GM21381 (cell line): ENCODE data around the gene FSTL4.

Source experiments
- ATAC-seq: cut with Tn5 transposase; IDR thresholded peaks from one replicate; pipeline ENCODE4 v1.9.1; 2021; ENCODE audit warnings: mild to moderate bottlenecking, moderate library complexity; ENCODE audit not compliant: unreplicated experiment

Gene FSTL4

DNA sequence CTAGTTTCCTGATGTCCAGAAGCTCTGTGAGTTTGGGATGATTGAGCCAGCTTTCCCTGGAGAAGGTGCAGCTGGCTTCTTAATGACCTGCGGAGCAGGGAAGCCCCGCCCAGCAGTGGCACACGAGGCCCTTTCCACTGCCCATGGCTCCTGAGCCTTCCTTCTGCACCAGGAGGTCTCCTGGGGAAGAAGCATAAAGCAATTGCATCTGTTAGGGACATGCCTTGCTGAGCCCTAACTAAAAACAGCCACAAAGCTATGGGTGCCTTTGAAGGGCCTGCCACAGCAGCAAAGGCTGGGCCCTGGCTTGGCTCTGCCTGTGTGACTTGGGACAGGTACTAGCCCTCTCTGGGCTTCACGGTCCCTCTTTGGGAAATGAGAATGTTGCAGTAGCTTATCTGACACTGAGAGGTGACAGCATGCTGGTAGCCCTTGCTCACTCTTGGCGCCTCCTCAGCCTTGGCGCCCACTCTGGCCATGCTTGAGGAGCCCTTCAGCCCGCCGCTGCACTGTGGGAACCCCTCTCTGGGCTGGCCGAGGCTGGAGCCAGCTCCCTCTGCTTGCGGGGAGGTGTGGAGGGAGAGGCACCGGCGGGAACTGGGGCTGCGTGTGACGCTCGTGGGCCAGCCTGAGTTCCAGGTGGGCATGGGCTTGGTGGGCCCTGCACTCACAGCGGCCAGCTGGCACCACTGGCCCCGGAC lies 218.4 kb downstream of the FSTL4 start:
- no peak for ATAC-seq

DNA sequence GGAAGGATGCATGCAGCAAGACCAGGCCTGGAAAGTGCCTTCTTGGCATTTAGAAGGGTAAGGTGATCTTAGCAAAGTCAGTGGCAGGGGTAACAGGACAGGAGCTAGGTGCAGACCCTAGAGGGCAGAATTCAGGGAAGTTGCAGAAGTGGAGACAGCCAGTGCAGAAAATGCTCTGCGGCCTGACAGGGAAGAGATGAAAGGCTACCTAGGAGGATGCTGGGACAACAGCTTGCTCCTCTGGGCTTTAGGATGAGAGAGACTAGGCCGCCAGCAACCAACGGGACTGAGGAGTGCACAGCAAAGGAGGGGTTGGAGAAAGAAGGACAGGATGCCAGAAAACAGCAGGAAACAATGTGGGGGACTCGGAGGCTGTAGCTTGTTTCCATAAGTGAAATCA lies 219.9 kb downstream of the FSTL4 start:
- no peak for ATAC-seq

DNA sequence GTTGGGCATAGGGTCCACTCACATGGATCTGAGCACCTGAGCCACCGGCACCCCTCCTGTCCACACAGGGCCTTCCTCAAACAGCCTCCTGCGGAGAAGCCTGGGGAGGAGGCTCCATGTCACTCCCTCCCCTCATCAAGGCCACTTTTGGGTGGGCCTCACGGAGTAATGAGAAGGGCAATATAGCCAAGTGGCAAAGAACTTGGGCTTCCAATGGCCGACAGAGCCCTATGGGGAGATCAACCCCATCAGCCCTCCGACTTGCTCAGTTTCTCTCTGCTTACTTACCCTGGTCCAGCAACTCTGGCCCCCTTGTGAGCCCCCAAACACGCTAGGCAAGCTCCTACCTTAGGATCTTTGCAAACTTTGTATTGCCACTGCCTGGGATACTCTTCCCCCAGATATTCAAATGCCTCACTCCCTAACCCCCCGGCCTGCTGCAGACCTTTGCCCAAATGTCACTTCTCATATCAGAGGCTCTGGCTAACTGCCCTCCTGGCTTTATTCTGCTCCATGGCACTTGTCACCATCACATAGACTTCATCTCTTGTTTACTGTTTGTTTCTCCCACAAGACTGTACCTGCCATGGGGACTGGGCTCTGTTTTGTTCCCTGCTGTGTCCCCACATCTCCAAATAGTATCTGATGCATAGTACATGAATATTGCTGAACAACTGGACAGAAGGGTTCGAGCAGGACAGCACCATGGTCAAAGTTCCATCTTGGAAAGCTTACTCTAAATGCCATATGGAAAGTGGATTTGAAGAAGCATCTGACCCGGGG lies 220.8 kb downstream of the FSTL4 start:
- ATAC-seq: no peak

DNA sequence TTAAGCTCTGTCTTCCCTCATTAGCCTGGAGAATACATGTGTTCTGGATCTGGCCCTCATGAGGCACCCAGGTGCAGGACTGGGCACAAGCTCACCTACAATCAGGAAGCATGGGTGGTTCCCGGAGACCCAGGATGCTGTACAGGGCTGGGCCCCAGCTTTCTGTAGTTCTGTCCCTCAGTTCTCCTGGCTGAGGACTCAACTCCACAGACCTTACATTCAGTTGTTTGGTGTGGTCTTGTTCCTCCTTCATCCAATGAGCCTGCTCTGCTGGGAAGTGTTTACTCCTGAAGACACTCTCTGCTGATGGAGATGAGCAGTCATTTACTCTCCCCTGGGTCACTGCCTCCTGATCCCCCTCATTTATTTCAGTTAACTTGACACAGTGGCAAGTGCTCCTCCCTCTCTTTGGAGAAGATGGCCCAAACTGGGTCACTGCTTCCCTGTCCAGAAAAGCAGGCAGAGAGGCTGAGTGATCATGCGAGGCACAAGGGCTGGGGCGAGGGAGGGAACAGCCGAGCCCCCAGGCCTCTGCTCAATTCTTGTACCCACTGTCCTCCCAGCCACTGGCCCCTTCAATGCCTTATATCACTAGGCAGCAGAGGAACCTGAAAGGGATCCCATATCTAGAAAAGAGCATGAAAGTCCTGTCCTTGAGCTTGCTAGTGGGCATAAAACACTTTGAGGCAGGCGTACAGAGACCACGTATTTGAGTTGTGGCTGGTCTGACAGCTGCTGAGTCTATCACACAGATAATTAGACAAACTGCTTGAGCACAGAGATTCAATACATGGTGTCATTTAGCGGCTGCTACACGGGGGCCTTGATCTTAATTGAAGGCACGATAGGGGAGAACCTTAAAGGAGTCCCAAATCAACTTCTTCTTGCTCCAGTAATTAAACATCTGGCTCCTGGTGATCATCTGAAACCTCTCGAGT lies 221.7 kb downstream of the FSTL4 start:
- ATAC-seq: no peak

DNA sequence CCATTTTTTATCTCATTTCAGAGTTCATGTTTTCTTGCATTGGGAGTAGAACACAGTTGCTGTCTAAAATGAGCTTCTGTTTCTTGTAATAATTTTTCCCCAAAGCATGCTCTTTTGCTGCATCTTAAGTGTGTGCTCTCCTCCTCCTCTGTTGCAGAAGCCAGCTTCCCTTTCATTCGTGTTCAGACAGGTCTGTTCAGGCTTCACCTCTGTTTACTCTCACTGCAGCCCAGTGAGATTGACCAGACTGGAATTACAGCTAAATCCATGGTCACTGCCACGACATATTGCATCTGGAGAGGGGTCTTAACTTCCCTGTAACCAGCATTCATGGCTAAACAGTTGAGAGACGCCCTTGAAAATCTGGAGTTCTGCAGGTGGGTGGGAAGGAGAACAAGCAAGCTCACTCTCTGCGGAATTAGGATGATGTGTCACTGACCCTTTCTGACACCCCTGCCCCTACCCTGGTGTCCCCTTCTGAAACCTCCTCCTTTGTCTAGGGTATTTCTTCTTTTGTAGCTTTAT lies 223.2 kb downstream of the FSTL4 start:
- no peak for ATAC-seq

DNA sequence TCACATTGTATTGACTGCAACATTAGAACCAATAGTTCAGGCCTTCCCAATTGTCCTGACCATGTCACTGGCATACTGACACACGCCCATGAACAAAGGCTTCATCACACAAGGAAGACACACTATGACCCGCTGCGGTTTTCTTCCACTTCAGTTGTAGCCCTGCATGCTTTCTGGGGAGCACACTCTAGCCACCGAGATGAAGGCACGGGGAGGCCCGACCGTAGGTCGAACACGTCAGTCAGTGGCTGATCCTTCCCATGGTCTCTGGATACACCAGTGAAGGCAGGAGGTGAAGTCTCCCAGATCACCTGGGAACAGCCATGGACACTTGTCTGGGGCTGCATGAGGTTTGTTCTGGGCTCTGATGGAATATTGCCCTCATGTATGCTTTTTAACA lies 224.7 kb downstream of the FSTL4 start:
- no peak for ATAC-seq

DNA sequence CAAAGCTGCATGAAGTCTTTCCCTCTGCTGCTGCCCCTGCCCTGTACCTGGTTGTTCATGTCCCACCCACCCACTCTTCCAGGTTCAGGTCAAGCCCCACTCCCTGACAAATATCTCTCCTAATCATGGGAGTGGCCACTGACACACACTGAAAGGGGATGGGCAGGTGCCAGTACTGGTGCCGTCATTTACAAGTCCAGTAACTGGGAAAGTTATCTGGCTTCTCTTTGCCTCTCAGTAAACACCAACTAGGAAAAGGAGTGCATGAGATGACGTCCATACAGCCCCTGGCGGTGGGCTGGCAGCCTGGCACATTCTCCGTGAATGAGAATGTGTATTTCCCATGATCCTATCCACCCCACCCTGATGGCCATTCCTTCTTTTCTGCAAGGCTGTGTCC lies 225.2 kb downstream of the FSTL4 start:
- no peak for ATAC-seq

DNA sequence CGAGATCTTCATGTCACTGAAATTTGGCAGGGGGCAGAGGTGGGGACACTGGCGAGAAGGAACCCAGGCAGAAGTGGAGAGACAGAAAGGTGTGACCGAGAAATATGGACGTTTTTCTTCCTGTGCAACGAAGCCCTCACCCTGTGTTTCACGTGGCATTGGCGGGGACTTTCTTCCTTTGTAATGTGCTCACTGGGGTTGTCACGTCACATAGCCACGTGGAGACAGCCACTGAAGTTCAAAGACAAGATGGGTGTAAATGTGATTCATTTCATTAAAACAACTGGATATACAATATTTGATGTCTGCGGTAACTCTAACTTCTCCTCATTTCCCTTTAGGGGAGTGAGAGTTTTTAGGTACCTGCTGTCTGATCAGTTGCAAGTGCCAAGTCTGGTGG lies 225.7 kb downstream of the FSTL4 start:
- ATAC-seq: no peak

DNA sequence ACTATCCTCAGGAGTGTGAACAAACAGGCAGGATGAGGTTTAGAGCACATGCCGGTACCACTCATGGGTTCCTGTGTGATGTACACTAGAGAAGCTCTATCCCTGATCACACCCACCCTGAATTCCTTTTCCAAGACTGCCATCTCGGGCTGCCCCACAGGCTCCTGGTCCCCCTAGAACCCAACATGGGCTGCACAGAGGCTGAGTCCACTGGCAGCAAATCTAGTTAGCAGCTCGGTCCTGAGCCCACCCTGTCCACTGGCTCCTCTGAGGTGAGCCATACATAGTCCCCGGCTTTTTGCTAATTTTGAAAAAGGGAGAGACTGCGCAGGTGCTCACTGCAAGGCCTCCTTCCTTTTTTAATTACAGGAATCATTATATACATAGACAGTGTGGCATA lies 227.0 kb downstream of the FSTL4 start:
- no peak for ATAC-seq

DNA sequence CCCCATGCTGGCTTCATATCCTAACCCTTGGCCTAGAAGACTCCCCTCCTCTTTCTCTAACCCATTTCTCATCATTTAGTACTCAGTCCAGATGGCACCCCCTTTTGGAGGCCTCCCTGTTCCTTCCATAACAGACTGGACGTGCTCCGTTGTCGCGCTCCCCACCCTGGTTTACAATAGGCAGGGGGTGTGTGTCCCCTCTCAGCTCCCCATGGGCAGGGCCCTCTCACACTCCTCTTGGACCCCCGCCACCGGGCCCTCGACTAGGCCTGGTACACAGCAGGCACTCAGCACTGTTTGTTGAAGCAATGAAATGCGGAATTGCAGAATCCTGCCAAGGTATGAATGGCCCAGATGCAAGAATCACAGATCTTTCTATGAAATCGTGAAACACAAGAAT lies 227.4 kb downstream of the FSTL4 start:
- ATAC-seq: no peak

DNA sequence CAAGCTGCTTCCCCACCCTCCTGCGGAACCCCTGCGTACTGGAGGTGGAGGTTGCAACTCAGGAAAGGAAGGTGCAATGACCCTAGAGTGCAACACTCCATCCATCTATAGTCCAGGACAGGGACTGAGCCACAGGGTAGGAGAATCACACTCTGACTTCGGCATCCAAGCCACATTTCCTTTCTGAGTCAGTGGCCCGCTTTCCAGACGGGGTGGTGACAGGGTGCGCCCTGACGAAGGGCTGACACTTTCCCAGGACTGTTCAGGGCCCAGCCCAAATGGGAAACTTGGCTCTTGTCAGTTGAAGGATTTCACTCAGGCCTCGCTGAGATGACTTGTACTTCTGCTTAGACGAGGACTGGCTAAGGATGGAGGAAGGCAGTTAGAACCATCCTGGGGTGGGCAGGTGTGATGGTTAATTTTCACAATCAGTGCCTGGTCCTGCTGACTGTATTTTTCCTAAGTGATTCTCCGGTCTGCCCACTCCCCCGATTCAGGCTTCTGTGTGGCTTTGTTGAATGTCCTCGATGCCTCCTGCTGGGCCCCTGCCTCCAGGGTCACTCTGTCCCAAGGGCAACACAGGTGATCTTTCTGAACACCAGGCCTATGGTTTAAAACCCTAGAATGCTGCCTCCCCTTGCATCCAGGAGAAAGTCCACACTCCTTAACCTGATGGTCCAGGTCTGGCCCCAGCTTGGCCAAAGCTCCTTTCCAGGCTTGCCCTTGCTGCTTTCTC lies 228.1 kb downstream of the FSTL4 start:
- ATAC-seq: no peak

DNA sequence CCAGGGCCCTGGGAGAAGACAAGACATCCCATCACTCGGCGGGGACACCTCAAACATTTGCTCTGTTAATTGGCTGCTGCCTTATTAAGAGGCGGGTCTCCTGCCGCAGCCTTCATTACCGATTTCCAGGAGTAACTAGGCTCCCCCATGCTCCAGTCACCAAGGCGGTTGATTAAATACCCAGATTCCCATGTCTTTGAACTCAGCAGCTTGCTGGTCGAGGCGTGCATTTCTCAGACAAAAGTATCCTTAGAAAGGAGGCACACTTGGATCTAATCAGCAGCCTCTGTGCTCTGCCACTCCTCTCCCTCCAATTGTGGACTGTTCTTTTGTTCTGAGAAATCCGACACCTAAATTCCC lies 228.8 kb downstream of the FSTL4 start:
- no peak for ATAC-seq

DNA sequence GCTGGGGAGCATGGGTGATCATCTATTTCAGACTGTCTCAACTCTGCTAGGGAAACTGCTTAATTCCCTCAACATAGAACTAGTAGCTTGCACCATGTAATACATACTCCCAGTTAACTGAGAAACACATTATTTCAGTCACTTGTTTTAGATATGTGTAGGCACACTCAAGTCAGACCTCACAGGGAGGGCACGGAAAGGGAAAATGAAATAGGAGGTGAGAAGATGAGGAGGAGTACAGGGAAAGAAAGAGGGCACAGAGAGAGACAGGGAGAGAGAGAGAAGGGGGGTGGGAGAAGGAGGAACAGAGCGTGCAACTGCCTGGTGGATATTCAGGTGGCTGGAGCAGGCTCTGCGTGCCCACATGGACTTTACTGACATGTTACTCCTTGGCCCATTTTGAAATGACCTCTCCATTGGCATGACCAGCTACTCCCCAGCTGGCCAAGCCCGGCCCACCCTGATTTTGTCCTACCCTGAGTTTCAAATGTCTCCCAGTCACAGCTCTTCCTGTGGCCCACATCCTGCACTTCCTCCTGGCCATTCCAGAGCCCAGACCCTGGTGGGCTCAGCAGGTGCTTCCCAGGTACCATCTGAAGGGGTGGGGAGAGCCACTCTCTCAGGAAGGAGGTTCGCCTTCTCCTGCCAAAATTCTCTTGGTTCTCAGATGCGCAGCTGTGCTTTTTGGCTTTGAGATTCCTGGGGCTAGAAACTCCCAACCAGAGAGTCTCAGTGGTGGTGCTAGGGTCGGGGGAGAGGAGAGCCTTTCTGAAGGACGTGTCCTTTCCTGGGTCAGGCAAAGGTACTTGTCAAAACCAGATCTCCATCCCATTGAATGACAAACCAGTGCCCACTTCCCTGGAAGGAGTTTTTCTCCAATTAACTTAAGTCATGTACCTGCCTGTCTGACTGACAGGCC lies 229.4 kb downstream of the FSTL4 start:
- ATAC-seq: no peak

DNA sequence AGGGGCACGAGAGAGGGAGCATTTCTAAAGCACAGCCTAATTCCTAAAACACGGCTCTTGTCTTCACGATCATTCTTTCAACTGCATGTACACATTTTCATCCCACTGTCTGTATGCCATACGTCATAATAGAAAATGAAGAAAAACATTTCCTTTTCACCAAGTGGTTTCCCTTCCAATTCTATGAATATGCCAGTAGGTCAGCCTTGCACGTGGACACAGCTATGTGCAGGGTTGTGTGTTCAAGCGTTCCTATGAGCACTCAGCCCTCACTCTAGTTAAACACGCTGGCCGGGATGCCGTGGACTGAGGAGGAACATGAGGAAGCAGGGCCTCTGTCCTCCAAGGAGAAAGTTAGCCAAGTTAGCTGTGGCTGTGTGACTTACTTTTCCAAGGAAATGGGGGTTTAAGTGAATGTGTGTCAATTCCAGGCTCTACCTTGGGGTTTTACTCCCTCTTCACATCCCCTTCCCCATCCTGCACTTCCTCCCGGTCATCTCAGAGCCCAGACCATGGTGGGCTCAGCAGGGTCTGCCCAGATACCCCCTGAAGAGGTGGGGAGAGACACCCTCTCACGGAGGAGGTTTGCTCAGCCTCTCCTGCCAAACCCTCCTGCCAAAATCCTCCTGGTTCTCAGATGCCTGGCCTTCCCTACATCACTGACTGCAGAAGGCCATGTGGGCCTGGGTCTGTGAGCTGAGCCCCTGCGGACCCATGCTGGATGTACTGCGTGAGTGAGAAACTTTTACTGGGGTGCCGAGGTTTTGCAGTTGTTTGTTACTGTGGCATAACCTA lies 230.6 kb downstream of the FSTL4 start:
- ATAC-seq: no peak

DNA sequence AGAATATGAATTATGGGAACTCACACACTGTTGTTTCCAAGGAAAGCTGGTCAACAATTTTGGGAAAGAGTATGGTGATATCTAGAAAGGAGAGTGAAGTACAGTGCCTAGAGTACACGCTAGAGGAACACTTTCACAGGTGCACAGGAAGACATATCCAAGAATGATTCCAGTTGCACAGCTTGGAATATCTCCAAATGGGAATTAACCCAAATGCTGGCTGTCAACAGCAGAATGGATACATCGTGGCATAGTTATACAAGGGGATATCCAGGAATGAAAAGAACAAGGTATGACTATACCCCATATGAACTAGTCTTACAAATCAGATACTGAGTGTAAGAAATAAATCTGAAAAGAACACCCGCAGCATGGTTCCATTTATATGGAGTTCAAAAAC lies 231.3 kb downstream of the FSTL4 start:
- ATAC-seq: no peak

DNA sequence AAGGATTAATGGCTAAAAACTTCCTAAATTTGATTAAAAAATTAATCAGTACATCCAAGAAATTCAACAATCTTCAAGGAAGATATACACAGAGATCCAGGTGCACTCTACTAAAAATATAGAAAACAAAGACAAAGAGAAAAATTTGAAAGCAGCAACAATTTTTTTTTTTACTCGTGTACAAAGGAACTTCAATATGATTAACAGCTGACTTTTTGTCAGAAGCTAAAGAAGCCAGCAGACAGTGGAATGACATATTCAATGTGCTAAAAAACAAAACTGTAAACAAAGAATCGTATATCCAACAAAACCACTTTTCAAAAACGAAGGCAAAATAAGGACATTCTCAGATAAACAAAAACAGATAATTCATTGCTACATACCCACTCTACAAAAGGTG lies 234.6 kb downstream of the FSTL4 start:
- no peak for ATAC-seq

DNA sequence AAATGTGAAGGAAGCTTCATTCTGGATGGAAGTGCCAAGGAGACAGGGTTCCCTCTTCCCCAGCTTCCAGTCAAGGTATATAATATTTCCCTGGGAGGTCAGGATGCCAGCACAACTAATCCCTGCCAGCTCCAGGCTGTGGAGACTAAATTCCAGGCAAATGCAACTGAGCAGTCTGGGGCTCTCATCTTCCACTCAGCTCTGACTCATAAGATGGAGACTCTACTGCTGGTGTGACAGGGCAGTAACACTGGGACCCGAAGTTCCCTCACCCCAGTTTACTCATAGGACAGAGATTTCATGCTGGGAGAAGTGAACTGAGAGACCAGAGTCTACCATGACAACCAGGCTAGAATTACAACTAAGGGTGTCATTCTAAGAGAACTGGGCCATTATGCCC lies 235.4 kb downstream of the FSTL4 start:
- ATAC-seq: no peak

DNA sequence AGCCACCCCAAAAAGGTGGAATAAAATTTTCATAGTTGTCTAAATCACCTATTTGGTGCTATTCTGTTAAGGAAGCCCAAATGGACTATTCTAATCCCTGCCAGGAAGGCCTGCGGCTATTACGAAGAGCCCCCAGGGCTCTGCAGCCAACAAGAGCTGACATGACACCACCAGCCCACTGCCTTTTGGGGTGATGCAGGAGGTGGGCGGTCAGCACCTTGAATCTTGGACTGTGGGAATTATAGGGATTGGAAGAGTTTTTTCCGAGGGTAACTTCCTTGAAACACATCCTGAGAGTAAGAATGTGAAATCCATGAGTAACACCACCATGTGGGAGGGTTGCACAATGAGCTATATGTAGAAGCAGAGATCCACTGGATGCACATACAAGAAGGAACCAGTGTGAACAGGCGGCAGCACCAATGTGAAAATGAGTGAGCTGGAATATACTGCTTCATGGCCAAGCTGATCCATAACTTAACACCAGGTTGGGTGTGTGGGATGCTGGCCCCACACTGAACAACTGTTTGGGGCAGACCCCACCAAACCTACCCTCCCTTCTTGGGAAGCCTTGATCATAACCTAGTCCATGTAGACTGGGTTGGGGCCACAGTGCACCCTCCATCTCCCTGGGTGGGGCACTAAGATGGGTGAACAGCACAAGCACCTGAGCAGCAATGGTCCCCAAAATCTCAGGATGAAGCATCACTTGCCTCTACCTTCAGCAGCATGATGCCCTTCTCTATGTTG lies 239.0 kb downstream of the FSTL4 start:
- ATAC-seq: no peak
